Mammary epithelial cell (primary cell): ENCODE data around the gene CYP2C18.

Experiments
- EZH2 ChIP-seq: IDR thresholded peaks from 2 replicates; pipeline ENCODE4 v1.6.1; 2012; ENCODE audit warnings: low read length, inconsistent platforms, borderline replicate concordance
- TF ChIP-seq, protein P1 (sequence below), 2 donors: IDR thresholded peaks in 1 of 2; conservative IDR thresholded peaks in 1 of 2; 2 replicates each; pipeline ENCODE4 v1.5.1; 2011 to 2012; ENCODE audit warnings: inconsistent platforms in 2 of 2, low read length in 2 of 2, mild to moderate bottlenecking in 2 of 2, control low read depth in 1 of 2, low read depth in 1 of 2; ENCODE audit not compliant: insufficient read depth in 1 of 2; ENCODE audit errors: extremely low read depth in 1 of 2

DNA sequence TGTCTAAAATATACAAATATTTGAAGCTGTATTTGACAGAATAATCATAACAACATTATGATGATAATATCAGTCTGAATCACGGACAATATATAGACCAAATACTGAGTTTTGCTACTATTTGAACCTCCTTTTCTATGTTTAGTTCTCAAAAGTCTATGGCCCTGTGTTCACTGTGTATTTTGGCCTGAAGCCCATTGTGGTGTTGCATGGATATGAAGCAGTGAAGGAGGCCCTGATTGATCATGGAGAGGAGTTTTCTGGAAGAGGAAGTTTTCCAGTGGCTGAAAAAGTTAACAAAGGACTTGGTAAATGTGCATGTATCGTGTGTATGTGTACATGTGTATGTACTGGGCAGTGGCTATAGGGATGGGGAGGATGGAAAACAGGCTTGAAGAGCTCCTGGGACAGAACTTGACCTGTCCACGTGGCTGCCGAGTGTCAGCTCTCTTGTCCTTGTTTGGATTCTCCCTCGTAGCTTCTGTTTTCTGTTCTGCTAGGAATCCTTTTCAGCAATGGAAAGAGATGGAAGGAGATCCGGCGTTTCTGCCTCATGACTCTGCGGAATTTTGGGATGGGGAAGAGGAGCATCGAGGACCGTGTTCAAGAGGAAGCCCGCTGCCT lies 4.2 kb downstream of the CYP2C18 start:
- TF ChIP-seq, protein P1, sequence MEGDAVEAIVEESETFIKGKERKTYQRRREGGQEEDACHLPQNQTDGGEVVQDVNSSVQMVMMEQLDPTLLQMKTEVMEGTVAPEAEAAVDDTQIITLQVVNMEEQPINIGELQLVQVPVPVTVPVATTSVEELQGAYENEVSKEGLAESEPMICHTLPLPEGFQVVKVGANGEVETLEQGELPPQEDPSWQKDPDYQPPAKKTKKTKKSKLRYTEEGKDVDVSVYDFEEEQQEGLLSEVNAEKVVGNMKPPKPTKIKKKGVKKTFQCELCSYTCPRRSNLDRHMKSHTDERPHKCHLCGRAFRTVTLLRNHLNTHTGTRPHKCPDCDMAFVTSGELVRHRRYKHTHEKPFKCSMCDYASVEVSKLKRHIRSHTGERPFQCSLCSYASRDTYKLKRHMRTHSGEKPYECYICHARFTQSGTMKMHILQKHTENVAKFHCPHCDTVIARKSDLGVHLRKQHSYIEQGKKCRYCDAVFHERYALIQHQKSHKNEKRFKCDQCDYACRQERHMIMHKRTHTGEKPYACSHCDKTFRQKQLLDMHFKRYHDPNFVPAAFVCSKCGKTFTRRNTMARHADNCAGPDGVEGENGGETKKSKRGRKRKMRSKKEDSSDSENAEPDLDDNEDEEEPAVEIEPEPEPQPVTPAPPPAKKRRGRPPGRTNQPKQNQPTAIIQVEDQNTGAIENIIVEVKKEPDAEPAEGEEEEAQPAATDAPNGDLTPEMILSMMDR (conservative IDR thresholded peaks at IDR 0.05 in 1 of 2, IDR thresholded peaks at IDR 0.05 in 1 of 2; ENCODE audit: extremely low read depth in 1 of 2, insufficient read depth in 1 of 2, low read depth in 1 of 2, low read length in 2 of 2) = no peak
- TF ChIP-seq EZH2 = no peak
